SK-N-DZ (cell line): ENCODE results near the gene RTN4R.
"Not testable (repeated sequence)": the region's sequence is repeated elsewhere in the genome, so short reads cannot be mapped to it uniquely, and the experiment has no call there.

Experiments
- DNase-seq: peaks from one replicate; pipeline ENCODE4 v3.0.0-alpha.2; 2015; ENCODE audit warnings: low spot score

RTN4R gene

DNA sequence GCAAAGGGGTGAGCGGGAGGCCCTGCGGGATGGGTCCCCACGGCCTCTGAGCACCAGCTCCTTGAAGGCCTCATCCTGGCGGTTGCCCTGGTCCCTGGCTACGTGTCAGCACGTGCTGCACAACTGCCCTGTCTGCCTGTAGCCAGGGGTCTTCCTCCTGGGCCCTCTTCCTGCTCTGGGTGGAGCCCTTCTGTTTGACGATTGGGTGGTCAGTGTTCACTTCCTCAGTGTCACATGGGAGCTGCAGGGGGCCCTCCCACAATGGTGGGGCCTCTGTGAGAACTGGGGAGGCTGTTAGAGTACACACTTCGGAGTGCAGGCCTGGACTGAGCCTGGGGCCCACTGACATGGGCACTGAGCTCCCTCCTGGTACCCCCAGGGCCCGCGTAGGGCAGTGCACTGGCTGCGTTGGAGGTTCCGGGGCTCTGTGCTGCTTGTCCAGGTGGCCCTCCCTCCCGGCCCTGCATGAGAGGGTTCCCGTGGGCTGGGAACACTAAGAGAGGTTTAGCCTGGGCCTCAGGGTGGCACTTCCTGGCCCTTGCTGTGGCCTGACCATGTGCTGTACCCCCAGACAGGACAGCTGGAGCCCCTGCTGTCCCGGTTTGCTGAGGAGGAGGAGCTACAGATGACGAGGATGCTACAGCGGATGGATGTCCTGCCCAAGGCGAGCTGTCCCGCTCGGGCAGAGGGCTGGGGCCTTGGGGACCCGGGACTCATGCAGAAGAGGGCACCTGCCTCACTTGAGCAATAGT, 38.0 kb upstream of the RTN4R start:
- DNase-seq, result no peak

GRCh38 chr22:20305230-20305893, 37.2 kb upstream of the RTN4R start:
- DNase-seq, result not testable (repeated sequence)

DNA sequence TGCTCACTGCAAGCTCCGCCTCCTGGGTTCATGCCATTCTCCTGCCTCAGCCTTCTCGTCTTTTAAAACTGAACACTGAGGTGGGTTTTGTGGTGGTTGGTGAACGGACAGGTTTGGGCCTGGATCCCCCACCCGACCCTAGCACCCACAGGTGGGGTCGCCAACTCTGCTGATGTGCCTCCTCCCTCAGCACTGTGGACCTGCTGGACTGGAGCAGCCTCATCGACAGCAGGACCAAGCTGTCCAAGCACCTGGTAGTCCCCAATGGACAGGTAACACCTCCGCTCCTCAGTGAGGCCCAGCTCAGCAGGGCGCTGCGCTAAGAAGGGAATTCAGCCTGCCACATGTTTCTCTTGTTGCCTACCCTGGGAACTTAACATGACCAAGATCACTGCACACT, 36.5 kb upstream of the RTN4R start:
- no peak for DNase-seq

GRCh38 chr22:20303229-20303534, 35.1 kb upstream of the RTN4R start:
- DNase-seq, result not testable (repeated sequence)

GRCh38 chr22:20302438-20303228, 34.5 kb upstream of the RTN4R start:
- no peak for DNase-seq

DNA sequence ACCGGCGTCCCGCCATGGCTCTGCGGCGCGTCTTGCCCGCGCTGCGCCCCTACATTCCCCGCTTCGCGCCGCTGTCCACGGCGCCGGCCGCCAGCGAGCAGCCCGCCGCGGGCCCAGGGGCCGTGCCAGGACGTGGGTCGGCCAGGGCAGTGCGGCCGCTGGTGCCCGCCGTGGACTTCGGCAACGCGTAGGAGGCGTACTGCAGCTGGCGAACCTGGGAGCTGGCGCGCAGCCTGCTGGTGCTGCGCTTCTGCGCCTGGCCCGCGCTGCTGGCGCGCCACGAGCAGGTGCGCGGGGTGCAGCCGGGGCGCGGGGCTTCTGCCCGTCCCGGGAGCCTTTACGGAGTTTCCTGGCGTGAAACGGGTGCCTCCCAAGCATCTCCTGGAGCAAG, 31.6 kb upstream of the RTN4R start:
- no peak for DNase-seq

DNA sequence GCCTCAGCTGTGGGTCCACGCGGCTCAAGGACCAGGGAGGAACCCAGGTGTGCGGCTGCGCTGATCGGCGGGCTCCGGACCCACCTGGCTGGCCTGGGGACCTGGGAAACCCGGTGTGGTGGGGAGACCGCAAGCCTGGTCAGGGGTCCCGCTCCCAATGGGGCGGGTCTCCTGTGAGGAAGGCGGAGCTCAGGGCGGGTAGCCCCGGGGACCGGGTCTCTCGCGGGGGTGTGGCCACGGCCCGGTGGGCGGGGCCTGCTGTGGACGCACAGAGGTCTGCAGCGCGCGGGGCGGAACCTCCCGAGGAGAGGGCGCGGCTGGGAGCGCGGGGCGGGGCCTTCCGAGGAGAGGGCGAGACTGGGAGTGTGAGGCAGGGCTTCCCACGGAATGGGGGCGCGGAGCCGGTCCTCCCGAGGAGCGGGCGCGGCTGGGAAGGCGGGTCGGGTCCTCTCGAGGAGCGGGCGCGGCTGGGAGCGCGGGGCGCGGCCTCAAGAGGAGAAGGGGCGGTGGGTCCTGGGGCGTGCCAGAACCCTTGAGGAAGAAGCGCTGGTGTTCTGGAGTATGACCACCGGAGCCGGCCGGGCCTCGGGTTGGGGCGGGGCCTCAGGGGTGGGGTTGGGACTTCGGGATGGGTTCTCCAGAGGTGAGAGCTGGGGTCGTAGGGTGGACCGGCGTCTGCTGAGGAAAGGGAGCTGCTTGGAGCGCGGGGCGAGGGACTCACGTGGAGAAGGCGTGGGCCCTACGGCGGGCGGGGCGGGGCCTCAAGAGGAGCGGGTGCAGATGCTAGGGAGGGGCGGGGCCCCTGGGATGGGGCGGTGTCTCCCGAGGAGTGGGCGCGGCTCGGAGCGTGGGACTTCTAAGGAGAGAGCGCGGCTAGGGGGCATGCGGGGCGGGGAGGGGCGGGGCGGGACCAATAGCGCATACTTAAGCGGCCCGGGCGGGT, 31.0 kb upstream of the RTN4R start:
- DNase-seq, result peak; percentile 82

DNA sequence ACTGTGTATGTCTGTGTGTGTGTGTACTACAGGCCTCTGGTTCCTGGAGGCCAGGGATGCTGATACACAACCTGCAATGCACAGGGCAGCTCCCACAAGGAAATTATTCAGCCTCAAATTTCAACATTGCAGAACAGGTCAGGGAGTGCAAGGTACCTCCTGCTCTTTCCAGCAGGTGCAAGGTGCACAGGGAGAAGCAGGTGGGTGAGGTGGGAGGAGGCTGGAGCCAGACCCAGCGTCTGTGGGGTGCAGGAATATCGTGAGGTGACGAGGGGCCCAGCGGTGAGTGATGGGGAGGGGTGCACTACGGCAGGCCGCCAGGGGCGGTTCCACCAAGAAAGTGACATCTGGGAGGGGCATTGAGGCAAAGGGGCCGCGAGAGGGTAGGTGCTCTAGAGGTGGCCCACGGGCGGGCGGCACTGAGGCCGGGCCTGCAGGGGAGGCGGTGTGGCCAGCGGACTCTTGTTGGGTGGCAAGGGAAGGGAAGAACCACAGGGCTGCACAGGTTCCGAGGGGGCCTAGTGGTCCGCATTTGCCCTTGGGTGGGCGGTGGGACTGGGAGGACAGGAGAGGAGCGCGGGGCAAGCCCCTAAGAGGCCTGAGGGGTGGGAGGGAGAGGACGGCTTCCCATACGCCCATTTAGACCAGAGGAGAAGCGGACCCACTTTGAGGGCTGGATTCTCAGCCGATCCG, 30.1 kb upstream of the RTN4R start:
- DNase-seq, result no peak

GRCh38 chr22:20297414-20298109, 29.4 kb upstream of the RTN4R start:
- no peak for DNase-seq

GRCh38 chr22:20296598-20296997, 28.5 kb upstream of the RTN4R start:
- DNase-seq, result no peak

DNA sequence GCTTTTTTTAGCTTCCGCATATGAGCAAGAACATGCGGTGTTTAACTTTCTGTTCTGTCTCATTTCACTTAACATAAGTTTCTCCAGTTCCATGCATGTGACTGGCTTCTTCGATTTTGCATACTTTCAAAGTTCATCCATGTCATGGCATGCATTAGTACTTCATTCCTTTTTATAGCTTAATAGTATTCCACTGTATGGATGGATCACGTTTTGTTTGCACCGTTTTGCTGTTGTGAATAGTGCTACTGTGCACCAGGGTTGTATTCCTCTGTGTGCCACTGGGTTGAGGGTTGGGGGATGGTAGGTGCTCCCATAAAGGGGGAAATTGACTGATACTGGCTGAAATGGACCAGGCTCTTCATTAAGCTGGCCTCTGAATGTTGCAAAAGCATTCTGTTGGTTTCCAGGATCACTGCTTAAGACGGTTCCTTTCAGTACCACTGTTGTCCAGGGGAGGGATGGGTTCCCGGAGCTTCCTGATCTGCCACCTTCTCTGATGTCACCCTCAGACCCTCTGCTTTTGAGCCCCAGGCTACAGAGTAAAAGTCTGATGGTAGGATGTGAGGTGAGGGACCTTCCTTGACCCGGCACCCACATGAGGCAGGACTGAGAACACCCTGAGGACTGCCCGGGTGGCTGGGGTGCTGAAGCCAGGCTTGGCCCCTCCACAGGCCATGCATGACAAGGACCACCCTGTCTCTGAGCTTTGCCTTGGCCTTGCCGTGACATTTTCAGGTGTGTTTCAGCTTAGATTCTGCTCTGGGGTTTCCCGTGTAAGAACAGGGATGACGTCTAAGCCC, 27.3 kb upstream of the RTN4R start:
- DNase-seq, result peak; percentile 30

DNA sequence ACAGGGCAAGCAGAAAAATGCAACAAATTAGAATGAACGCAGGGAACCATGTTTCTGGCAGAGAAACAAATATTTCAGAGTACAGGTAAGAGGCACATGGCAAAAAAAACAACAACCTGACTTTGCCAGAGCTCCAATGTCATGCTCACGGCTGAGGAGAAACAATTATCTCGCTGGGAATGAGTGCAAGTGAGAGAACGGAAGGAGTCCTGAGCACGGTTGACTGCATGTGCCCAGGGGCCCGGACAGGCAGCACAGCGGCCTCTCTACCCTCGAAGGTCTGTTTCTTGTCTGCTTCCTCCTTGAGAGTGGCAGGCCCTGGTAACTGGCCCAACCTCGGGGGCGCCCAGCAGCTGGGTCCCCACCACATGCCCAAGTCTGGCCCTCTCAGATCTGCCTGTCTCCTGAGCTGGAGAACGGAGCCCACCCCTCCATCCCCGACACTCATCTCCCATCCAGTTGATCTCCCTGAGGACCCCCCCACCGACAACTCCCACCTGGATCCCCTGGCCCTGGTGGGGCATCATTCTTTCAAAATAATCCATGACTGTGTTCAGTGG, 24.6 kb upstream of the RTN4R start:
- DNase-seq, result no peak

DNA sequence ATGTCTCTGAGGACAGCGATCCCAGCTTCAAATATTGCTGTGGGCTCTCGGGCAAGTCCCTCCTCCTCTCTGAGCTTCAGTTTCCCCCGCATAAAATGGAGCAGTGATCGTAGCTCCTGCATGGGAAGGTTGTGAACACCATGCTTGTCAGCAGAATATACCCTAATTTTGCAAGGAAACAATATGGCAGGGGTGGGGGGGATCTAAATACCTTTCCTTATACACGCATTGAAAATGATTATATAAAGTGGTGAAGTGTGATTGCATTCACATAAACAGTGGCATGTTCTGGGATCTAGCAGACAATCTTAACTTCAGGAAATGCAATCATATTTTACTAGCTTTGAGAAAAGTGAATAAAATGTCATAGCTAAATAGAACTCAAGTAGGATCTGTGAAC, 24.0 kb upstream of the RTN4R start:
- DNase-seq, result no peak

DNA sequence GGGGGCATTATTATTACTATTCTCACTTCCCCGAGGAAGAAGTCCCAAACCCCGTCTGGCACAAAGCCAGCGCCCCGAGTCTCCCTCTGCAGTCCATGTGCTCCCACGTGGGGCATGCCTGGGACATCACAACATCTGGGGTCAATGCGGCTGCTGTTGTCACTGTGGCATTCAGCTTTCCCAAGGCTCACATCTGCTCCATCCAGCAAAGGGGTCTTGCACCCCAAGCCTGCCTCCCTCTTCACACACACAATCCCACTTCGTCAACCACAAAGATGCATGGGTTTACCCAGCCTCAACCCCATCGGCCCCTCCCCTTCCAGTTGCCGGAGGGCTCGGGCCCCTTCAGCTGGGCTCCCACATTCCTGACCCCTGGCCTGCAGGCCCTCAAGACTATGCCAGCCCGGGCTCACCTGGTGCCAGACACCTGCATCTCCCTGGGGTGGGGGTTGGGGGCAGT, 23.5 kb upstream of the RTN4R start:
- DNase-seq, result no peak

DNA sequence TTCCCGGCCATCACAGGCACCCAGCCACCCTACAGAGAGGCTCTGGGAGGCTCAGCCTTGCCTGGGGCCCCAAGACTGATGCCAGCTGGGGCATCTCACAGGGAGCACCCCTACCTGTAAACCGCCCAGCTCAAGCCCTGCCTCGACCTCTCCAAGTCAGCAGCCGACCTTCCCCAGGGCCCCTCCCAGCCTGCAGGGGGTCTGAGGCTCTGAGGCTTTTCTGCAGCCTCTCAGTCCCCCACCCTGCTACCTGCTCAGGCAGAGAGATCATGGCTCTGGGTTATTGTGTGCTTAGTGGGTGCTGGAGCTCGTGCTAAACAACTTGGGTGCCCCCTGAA, 23.1 kb upstream of the RTN4R start:
- no peak for DNase-seq

GRCh38 chr22:20290578-20291248, 22.6 kb upstream of the RTN4R start:
- DNase-seq, result no peak

- DNase-seq, result no peak
These were observed 21.9 kb upstream of the RTN4R start for GRCh38 chr22:20290045-20290392.

- DNase-seq, result not testable (repeated sequence)
These were observed 21.3 kb upstream of the RTN4R start for GRCh38 chr22:20289182-20290044.
